IPS-20b (cell line): ENCODE results near the gene ATP1A1.

Experiments
- H3K27ac ChIP-seq: one replicate; pipeline ENCODE4 v1.5.1; 2013; ENCODE audit warnings: low read length
- H3K27me3 ChIP-seq: 2 replicates; pipeline ENCODE4 v1.6.1; 2013; ENCODE audit warnings: mild to moderate bottlenecking, low read length, inconsistent platforms; ENCODE audit not compliant: insufficient read depth
- H3K36me3 ChIP-seq: 2 replicates; pipeline ENCODE4 v1.6.1; 2013; ENCODE audit warnings: low read depth, mild to moderate bottlenecking, inconsistent platforms, low read length, moderate library complexity; ENCODE audit not compliant: insufficient read depth
- H3K4me1 ChIP-seq: 2 replicates; pipeline ENCODE4 v1.6.1; 2013; ENCODE audit warnings: mild to moderate bottlenecking, control low read depth, inconsistent platforms, low read length, moderate library complexity; ENCODE audit not compliant: insufficient read depth
- H3K4me3 ChIP-seq: 2 replicates; pipeline ENCODE4 v1.5.1; 2013; ENCODE audit warnings: mild to moderate bottlenecking, low read length, inconsistent platforms
- H3K9ac ChIP-seq: 2 replicates; pipeline ENCODE4 v1.6.1; 2013; ENCODE audit warnings: low read depth, mild to moderate bottlenecking, inconsistent platforms, low read length, moderate library complexity
- H3K9me3 ChIP-seq: 2 replicates; pipeline ENCODE4 v1.6.1; 2013; ENCODE audit warnings: mild to moderate bottlenecking, low read depth, low read length, inconsistent platforms; ENCODE audit not compliant: insufficient read depth

The ATP1A1 gene

GRCh38 chr1:116346943-116347673 lies 25.9 kb upstream of the ATP1A1 start:
- no peaks in the 10 kb centered on the region for H3K36me3 ChIP-seq
- H3K9me3 ChIP-seq = no peaks in the 10 kb centered on the region
- no peak overlapping the region for H3K4me3 ChIP-seq
- no peaks in the 10 kb centered on the region for H3K27me3 ChIP-seq
- no peak overlapping the region for H3K27ac ChIP-seq
- H3K4me1 ChIP-seq = peaks cover 2% of the 10 kb centered on the region; the same call in 1 of the 2 replicates
- no peak overlapping the region for H3K9ac ChIP-seq

- no peak overlapping the region for H3K4me3 ChIP-seq
- no peak overlapping the region for H3K27ac ChIP-seq
- H3K27me3 ChIP-seq = no peaks in the 10 kb centered on the region
- H3K36me3 ChIP-seq = no peaks in the 10 kb centered on the region
- H3K4me1 ChIP-seq = peaks cover 2% of the 10 kb centered on the region; the same call in 1 of the 2 replicates
- H3K9me3 ChIP-seq = no peaks in the 10 kb centered on the region
- H3K9ac ChIP-seq = no peak overlapping the region
Observed at GRCh38 chr1:116347696-116348095, 25.3 kb upstream of the ATP1A1 start.

- Histone ChIP-seq H3K9ac (no peak overlapping the region), H3K27ac (no peak overlapping the region), H3K9me3 (no peaks in the 10 kb centered on the region), H3K4me3 (no peak overlapping the region), H3K36me3 (no peaks in the 10 kb centered on the region), H3K4me1 (peaks cover 2% of the 10 kb centered on the region; the same call in 1 of the 2 replicates), H3K27me3 (no peaks in the 10 kb centered on the region)
Observed at GRCh38 chr1:116350097-116350645, 22.9 kb upstream of the ATP1A1 start.

GRCh38 chr1:116351914-116352313 lies 21.1 kb upstream of the ATP1A1 start:
- no peak overlapping the region for H3K27ac ChIP-seq
- H3K9ac ChIP-seq = no peak overlapping the region
- no peak overlapping the region for H3K4me3 ChIP-seq
- H3K9me3 ChIP-seq = no peaks in the 10 kb centered on the region
- H3K27me3 ChIP-seq = no peaks in the 10 kb centered on the region
- peaks cover 2% of the 10 kb centered on the region; the same call in 1 of the 2 replicates for H3K4me1 ChIP-seq
- no peaks in the 10 kb centered on the region for H3K36me3 ChIP-seq

GRCh38 chr1:116352349-116352813 lies 20.7 kb upstream of the ATP1A1 start:
- no peaks in the 10 kb centered on the region for H3K27me3 ChIP-seq
- no peaks in the 10 kb centered on the region for H3K36me3 ChIP-seq
- no peak overlapping the region for H3K27ac ChIP-seq
- H3K9ac ChIP-seq = no peak overlapping the region
- no peak overlapping the region for H3K4me3 ChIP-seq
- no peaks in the 10 kb centered on the region for H3K9me3 ChIP-seq
- H3K4me1 ChIP-seq = no peaks in the 10 kb centered on the region; the same call in 1 of the 2 replicates

GRCh38 chr1:116353155-116353554 lies 19.9 kb upstream of the ATP1A1 start:
- H3K9me3 ChIP-seq = no peaks in the 10 kb centered on the region
- no peaks in the 10 kb centered on the region; the same call in 1 of the 2 replicates for H3K4me1 ChIP-seq
- H3K4me3 ChIP-seq = no peak overlapping the region
- H3K36me3 ChIP-seq = no peaks in the 10 kb centered on the region
- H3K9ac ChIP-seq = no peak overlapping the region
- no peaks in the 10 kb centered on the region for H3K27me3 ChIP-seq
- no peak overlapping the region for H3K27ac ChIP-seq

- no peak overlapping the region for H3K4me3 ChIP-seq
- no peaks in the 10 kb centered on the region for H3K36me3 ChIP-seq
- H3K4me1 ChIP-seq = peaks cover 4% of the 10 kb centered on the region; the same call in 1 of the 2 replicates
- H3K27ac ChIP-seq = no peak overlapping the region
- no peaks in the 10 kb centered on the region for H3K9me3 ChIP-seq
- no peak overlapping the region for H3K9ac ChIP-seq
- no peaks in the 10 kb centered on the region for H3K27me3 ChIP-seq
Observed at GRCh38 chr1:116356067-116356466, 17.0 kb upstream of the ATP1A1 start.

- Histone ChIP-seq H3K4me3 (no peak overlapping the region), H3K36me3 (no peaks in the 10 kb centered on the region), H3K4me1 (peaks cover 4% of the 10 kb centered on the region; the same call in 1 of the 2 replicates), H3K27ac (no peak overlapping the region), H3K27me3 (no peaks in the 10 kb centered on the region), H3K9ac (no peak overlapping the region), H3K9me3 (no peaks in the 10 kb centered on the region)
Observed at GRCh38 chr1:116356673-116357072, 16.4 kb upstream of the ATP1A1 start.

- Histone ChIP-seq H3K4me3 (no peak overlapping the region), H3K27ac (no peak overlapping the region), H3K27me3 (no peaks in the 10 kb centered on the region), H3K4me1 (peaks cover 4% of the 10 kb centered on the region; the same call in 1 of the 2 replicates), H3K9ac (no peak overlapping the region), H3K36me3 (no peaks in the 10 kb centered on the region), H3K9me3 (no peaks in the 10 kb centered on the region)
Observed at GRCh38 chr1:116357487-116357886, 15.6 kb upstream of the ATP1A1 start.

- Histone ChIP-seq H3K9me3 (no peaks in the 10 kb centered on the region), H3K9ac (no peak overlapping the region), H3K27me3 (no peaks in the 10 kb centered on the region), H3K27ac (no peak overlapping the region), H3K36me3 (no peaks in the 10 kb centered on the region), H3K4me1 (peaks cover 4% of the 10 kb centered on the region; the same call in 1 of the 2 replicates), H3K4me3 (no peak overlapping the region)
Observed at GRCh38 chr1:116359060-116359830, 13.8 kb upstream of the ATP1A1 start.

- no peak overlapping the region for H3K9ac ChIP-seq
- H3K4me3 ChIP-seq = no peak overlapping the region
- peaks cover 4% of the 10 kb centered on the region; the same call in 1 of the 2 replicates for H3K4me1 ChIP-seq
- no peaks in the 10 kb centered on the region for H3K27me3 ChIP-seq
- no peaks in the 10 kb centered on the region for H3K36me3 ChIP-seq
- no peaks in the 10 kb centered on the region for H3K9me3 ChIP-seq
- H3K27ac ChIP-seq = no peak overlapping the region
Observed at GRCh38 chr1:116359871-116360270, 13.2 kb upstream of the ATP1A1 start.
